MM.1S (cell line): ENCODE data around the gene PLEKHG4.

Experiments
- DNase-seq: peaks from one replicate; pipeline ENCODE4 v3.0.0-alpha.2; 2015
- H2AFZ ChIP-seq: fragments of 300-600 bp; sonication (generic); 2 replicates; pipeline ENCODE4 v1.6.0; 2016; ENCODE audit warnings: antibody characterized with exemption, low read length
- H3F3A ChIP-seq: fragments of 300-600 bp; sonication (generic); 2 replicates; pipeline ENCODE4 v1.6.1; 2016; ENCODE audit warnings: mild to moderate bottlenecking, antibody characterized with exemption, low read length, moderate library complexity, mixed read lengths; ENCODE audit not compliant: insufficient read depth
- H3K27ac ChIP-seq: fragments of 300-600 bp; sonication (generic); 2 replicates; pipeline ENCODE4 v1.5.1; 2016; ENCODE audit warnings: mild to moderate bottlenecking, low read length
- H3K27me3 ChIP-seq: fragments of 300-600 bp; sonication (generic); replicated peaks from 2 replicates; pipeline ENCODE4 v1.6.0; 2016; ENCODE audit warnings: low read length; ENCODE audit not compliant: insufficient read depth
- H3K36me3 ChIP-seq: fragments of 300-600 bp; sonication (generic); replicated peaks from 2 replicates; pipeline ENCODE4 v1.6.1; 2016; ENCODE audit warnings: mild to moderate bottlenecking, low read length, mixed read lengths; ENCODE audit not compliant: insufficient read depth
- H3K4me1 ChIP-seq: fragments of 300-600 bp; sonication (generic); 2 replicates; pipeline ENCODE4 v1.6.1; 2016; ENCODE audit warnings: low read length, mixed read lengths
- H3K4me2 ChIP-seq: fragments of 300-600 bp; sonication (generic); 2 replicates; pipeline ENCODE4 v1.6.0; 2016; ENCODE audit warnings: low read depth, low read length
- H3K4me3 ChIP-seq: fragments of 300-600 bp; sonication (generic); 2 replicates; pipeline ENCODE4 v1.5.1; 2016; ENCODE audit warnings: low read length, mixed read lengths
- H3K79me2 ChIP-seq: fragments of 300-600 bp; sonication (generic); 2 replicates; pipeline ENCODE4 v1.6.1; 2016; ENCODE audit warnings: mixed run types, low read length, mixed read lengths
- H3K9ac ChIP-seq: fragments of 300-600 bp; sonication (generic); 2 replicates; pipeline ENCODE4 v1.6.1; 2016; ENCODE audit warnings: low read length, mixed read lengths
- H3K9me2 ChIP-seq: fragments of 300-600 bp; sonication (generic); replicated peaks from 2 replicates; pipeline ENCODE4 v1.6.1; 2016; ENCODE audit warnings: mild to moderate bottlenecking, low read length, mixed read lengths; ENCODE audit not compliant: insufficient read depth
- H3K9me3 ChIP-seq: fragments of 300-600 bp; sonication (generic); replicated peaks from 2 replicates; pipeline ENCODE4 v1.6.1; 2016; ENCODE audit warnings: mild to moderate bottlenecking, low read length, mixed read lengths; ENCODE audit not compliant: insufficient read depth
- H4K20me1 ChIP-seq: fragments of 300-600 bp; sonication (generic); 2 replicates; pipeline ENCODE4 v1.6.1; 2016; ENCODE audit warnings: mild to moderate bottlenecking, low read length, moderate library complexity, mixed read lengths; ENCODE audit not compliant: insufficient read depth
- EZH2 ChIP-seq: fragments of 300-600 bp; sonication (generic); optimal IDR thresholded peaks from 2 replicates; pipeline ENCODE3; 2017; ENCODE audit warnings: low read depth, mild to moderate bottlenecking, antibody characterized with exemption, low read length, mixed read lengths
- EZH2phosphoT487 ChIP-seq: fragments of 300-600 bp; sonication (generic); IDR thresholded peaks from 2 replicates; pipeline ENCODE4 v1.6.1; 2018; ENCODE audit warnings: antibody characterized with exemption, low read length
- TF ChIP-seq, protein P1 (sequence below): fragments of 300-600 bp; sonication (generic); IDR thresholded peaks from 2 replicates; pipeline ENCODE4 v1.5.1; 2016; ENCODE audit warnings: antibody characterized with exemption, low read length, mixed read lengths

The PLEKHG4 gene

DNA sequence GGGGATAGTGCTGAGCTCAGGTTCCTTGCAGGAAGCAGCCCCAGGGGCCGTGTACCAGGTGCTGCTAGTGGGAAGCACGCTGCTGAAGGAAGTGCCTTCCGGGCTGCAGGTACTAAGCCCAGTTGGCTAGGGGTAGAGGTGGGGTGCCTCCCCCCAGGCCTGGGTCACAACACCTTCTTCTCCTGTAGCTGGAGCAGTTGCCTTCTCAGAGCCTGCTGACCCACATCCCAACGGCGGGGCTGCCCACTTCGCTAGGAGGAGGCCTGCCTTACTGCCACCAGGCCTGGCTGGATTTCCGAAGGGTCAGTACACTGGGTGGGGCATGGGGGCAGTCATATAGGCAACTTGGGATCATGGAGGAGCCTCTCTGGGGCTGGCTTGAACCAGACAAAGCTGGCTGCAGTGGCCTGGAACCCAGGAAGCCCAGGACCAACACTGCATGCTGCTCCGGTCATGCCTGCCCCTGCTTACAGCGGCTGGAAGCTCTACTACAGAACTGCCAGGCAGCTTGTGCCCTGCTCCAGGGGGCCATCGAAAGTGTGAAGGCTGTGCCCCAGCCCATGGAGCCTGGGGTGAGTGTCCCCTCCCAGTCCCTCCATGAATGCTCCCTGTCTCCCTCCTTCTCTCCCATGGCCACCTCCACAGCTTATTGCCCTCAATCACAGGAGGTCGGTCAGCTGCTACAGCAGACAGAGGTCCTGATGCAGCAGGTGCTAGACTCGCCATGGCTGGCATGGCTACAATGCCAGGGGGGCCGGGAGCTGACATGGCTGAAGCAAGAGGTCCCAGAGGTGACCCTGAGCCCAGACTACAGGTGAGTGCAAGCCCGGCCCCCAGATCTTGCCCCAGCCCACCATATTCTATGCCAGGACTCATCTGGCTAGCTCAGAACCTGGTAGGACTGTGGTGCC, 2.5 kb downstream of the PLEKHG4 start:
- no peak overlapping the region for H3K4me2 ChIP-seq

DNA sequence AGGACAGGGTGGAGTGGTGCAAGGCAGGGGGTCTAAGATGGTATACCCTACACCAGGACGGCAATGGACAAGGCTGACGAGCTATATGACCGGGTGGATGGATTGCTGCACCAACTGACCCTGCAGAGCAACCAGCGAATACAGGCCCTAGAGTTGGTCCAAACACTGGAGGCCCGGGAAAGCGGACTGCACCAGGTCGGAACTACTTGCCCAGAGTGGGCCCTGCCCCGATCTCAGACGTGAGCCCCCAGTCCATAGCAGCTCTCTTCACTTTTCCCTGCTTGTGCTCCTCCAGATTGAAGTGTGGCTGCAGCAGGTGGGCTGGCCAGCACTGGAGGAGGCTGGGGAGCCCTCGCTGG, 3.1 kb downstream of the PLEKHG4 start:
- no peak for TF ChIP-seq EZH2
- TF ChIP-seq, protein P1, sequence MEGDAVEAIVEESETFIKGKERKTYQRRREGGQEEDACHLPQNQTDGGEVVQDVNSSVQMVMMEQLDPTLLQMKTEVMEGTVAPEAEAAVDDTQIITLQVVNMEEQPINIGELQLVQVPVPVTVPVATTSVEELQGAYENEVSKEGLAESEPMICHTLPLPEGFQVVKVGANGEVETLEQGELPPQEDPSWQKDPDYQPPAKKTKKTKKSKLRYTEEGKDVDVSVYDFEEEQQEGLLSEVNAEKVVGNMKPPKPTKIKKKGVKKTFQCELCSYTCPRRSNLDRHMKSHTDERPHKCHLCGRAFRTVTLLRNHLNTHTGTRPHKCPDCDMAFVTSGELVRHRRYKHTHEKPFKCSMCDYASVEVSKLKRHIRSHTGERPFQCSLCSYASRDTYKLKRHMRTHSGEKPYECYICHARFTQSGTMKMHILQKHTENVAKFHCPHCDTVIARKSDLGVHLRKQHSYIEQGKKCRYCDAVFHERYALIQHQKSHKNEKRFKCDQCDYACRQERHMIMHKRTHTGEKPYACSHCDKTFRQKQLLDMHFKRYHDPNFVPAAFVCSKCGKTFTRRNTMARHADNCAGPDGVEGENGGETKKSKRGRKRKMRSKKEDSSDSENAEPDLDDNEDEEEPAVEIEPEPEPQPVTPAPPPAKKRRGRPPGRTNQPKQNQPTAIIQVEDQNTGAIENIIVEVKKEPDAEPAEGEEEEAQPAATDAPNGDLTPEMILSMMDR, result no peak
- no peak for TF ChIP-seq EZH2phosphoT487
- Histone ChIP-seq H3K9ac (no peak overlapping the region), H3K79me2 (peaks cover 13% of the 10 kb centered on the region), H3K4me3 (no peak overlapping the region), H3F3A (no peaks in the 10 kb centered on the region), H3K27ac (no peak overlapping the region), H2AFZ (no peak overlapping the region), H3K9me3 (no peaks in the 10 kb centered on the region), H3K36me3 (no peaks in the 10 kb centered on the region), H3K27me3 (no peaks in the 10 kb centered on the region), H3K4me2 (no peak overlapping the region), H3K9me2 (no peaks in the 10 kb centered on the region), H3K4me1 (peaks cover 5% of the 10 kb centered on the region; the same call in 1 of the 2 replicates), H4K20me1 (no peaks in the 10 kb centered on the region)
- DNase-seq, result no peak

More for the DNA sequence above, 2.5 kb downstream of the PLEKHG4 start:
- no peaks in the 10 kb centered on the region for H3K9me2 ChIP-seq
- H3K27ac ChIP-seq, result no peak overlapping the region
- peaks cover 5% of the 10 kb centered on the region; the same call in 1 of the 2 replicates for H3K4me1 ChIP-seq
- DNase-seq, result no peak
- no peaks in the 10 kb centered on the region for H3K27me3 ChIP-seq
- H4K20me1 ChIP-seq, result no peaks in the 10 kb centered on the region
- no peak overlapping the region for H3K9ac ChIP-seq
- H3K9me3 ChIP-seq, result no peaks in the 10 kb centered on the region
- TF ChIP-seq EZH2phosphoT487, result no peak
- TF ChIP-seq, protein P1, result no peak
- no peak for TF ChIP-seq EZH2
- H3K36me3 ChIP-seq, result no peaks in the 10 kb centered on the region
- H3F3A ChIP-seq, result no peaks in the 10 kb centered on the region
- no peak overlapping the region for H2AFZ ChIP-seq
- peaks cover 14% of the 10 kb centered on the region for H3K79me2 ChIP-seq
- no peak overlapping the region for H3K4me3 ChIP-seq

DNA sequence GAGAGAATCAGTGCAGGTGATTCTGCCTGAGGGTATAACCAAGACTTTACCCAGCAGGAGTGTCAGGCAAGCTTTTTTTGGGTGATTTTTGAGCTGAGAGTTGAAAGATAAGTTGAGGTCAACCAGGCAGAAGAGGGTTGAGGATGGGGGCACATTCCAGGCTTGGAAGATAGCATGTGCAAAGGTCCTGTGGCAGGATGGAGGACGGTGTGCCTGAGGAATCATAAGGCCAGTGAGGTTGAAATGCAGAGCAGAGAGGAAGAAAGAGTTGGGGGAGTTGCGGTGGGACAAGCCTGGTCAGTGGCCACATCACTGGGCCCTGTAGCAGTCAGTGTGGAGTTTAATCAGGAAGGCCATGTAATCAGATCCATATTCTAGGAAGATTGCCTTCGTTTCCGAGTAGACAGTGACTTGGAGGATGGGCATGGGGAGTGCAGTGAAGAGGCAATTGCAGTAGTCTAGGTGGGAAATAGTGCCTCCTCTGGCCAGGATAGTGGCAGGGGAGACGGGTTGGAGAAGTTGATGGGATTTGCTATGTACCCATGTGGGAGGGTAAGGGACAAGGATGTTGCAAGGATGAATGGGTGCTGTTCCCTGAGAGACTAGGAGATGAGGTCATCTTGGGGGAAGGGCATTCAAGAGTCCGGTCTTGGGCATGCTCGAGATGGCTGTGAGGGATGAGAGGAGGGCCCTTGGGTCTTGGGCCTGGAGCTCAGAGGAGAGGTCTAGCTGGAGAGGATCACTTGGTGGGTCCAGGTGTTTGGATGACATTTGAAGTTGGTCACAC, 3.9 kb downstream of the PLEKHG4 start:
- Histone ChIP-seq H3K27me3 (no peaks in the 10 kb centered on the region), H3F3A (no peaks in the 10 kb centered on the region), H3K9ac (no peak overlapping the region), H3K4me1 (peaks cover 5% of the 10 kb centered on the region; the same call in 1 of the 2 replicates), H3K79me2 (peaks cover 7% of the 10 kb centered on the region), H3K4me2 (no peak overlapping the region), H4K20me1 (no peaks in the 10 kb centered on the region), H2AFZ (no peak overlapping the region), H3K9me2 (no peaks in the 10 kb centered on the region), H3K9me3 (no peaks in the 10 kb centered on the region), H3K27ac (no peak overlapping the region), H3K4me3 (no peak overlapping the region), H3K36me3 (no peaks in the 10 kb centered on the region)
- DNase-seq, result no peak
- TF ChIP-seq EZH2 (no peak), EZH2phosphoT487 (no peak)
- TF ChIP-seq, protein P1, result no peak
